H9 (cell line): ENCODE measurements around the gene ST3GAL6. TPM values are rescaled to one million over a fixed set of nuclear protein-coding genes. Genes with fewer than 3 reads are reported as not detected.

ENCODE experiments used
- DNase-seq: peaks from one replicate; pipeline ENCODE4 v3.0.0-alpha.2; 2017
- H2AFZ ChIP-seq: one replicate; pipeline ENCODE4 v1.6.1; 2013; ENCODE audit warnings: mild to moderate bottlenecking, low read length, control low read depth, moderate library complexity
- H2AK5ac ChIP-seq: 2 replicates; pipeline ENCODE4 v1.6.1; 2013; ENCODE audit warnings: low read length, control low read depth, mixed read lengths; ENCODE audit not compliant: insufficient read length
- H2BK120ac ChIP-seq: one replicate; pipeline ENCODE4 v1.6.1; 2013; ENCODE audit warnings: low read depth, mild to moderate bottlenecking, low read length, control low read depth, inconsistent platforms; ENCODE audit not compliant: poor library complexity, severe bottlenecking
- H2BK12ac ChIP-seq: 2 replicates; pipeline ENCODE4 v1.6.1; 2013; ENCODE audit warnings: low read length, control low read depth, mixed read lengths, low read depth; ENCODE audit not compliant: insufficient read length
- H2BK15ac ChIP-seq: 2 replicates; pipeline ENCODE4 v1.6.1; 2013; ENCODE audit warnings: low read depth, low read length, control low read depth
- H2BK20ac ChIP-seq: one replicate; pipeline ENCODE4 v1.6.1; 2013; ENCODE audit warnings: low read depth, mild to moderate bottlenecking, low read length, control low read depth, inconsistent platforms; ENCODE audit not compliant: poor library complexity, severe bottlenecking
- H2BK5ac ChIP-seq: 2 replicates; pipeline ENCODE4 v1.6.1; 2013; ENCODE audit warnings: low read length, control low read depth, mixed read lengths; ENCODE audit not compliant: insufficient read length
- H3K14ac ChIP-seq: 2 replicates; pipeline ENCODE4 v1.6.1; 2013; ENCODE audit warnings: low read length, control low read depth; ENCODE audit not compliant: insufficient read depth
- H3K18ac ChIP-seq: 2 replicates; pipeline ENCODE4 v1.6.1; 2013; ENCODE audit warnings: low read depth, mild to moderate bottlenecking, mixed read lengths, low read length, control low read depth; ENCODE audit not compliant: insufficient read length
- H3K23ac ChIP-seq: 2 replicates; pipeline ENCODE4 v1.6.1; 2013; ENCODE audit warnings: low read length, control low read depth, mixed read lengths, low read depth; ENCODE audit not compliant: insufficient read length
- H3K23me2 ChIP-seq: 2 replicates; pipeline ENCODE4 v1.6.1; 2013; ENCODE audit warnings: low read depth, mild to moderate bottlenecking, mixed read lengths, low read length, control low read depth; ENCODE audit not compliant: insufficient read length, poor library complexity, severe bottlenecking
- H3K27ac ChIP-seq: 2 replicates; pipeline ENCODE4 v1.5.1; 2013; ENCODE audit warnings: low read length, control low read depth, mixed read lengths, low read depth; ENCODE audit not compliant: insufficient read length
- H3K27me3 ChIP-seq: 2 replicates; pipeline ENCODE4 v1.6.1; 2013; ENCODE audit warnings: low read length, control low read depth, inconsistent platforms; ENCODE audit not compliant: insufficient read depth
- H3K4ac ChIP-seq: 2 replicates; pipeline ENCODE4 v1.6.1; 2013; ENCODE audit warnings: low read depth, mild to moderate bottlenecking, control low read depth, inconsistent platforms, low read length, moderate library complexity
- H3K4me1 ChIP-seq: 2 replicates; pipeline ENCODE4 v1.6.1; 2013; ENCODE audit warnings: low read length, control low read depth, inconsistent platforms; ENCODE audit not compliant: insufficient read depth
- H3K4me2 ChIP-seq: 2 replicates; pipeline ENCODE4 v1.6.1; 2013; ENCODE audit warnings: low read length, control low read depth, mixed read lengths; ENCODE audit not compliant: insufficient read length, insufficient read depth
- H3K56ac ChIP-seq: 2 replicates; pipeline ENCODE4 v1.6.1; 2013; ENCODE audit warnings: low read depth, mild to moderate bottlenecking, mixed read lengths, low read length, control low read depth; ENCODE audit not compliant: insufficient read length
- H3K79me1 ChIP-seq: 2 replicates; pipeline ENCODE4 v1.6.1; 2013; ENCODE audit warnings: low read depth, mild to moderate bottlenecking, moderate library complexity, low read length, control low read depth, inconsistent platforms; ENCODE audit not compliant: insufficient read depth, poor library complexity, severe bottlenecking
- H3K79me2 ChIP-seq: 2 replicates; pipeline ENCODE4 v1.6.1; 2013; ENCODE audit warnings: low read length, control low read depth, inconsistent platforms; ENCODE audit not compliant: insufficient read depth
- H3K9ac ChIP-seq: 2 replicates; pipeline ENCODE4 v1.6.1; 2013; ENCODE audit warnings: low read length, control low read depth, mixed read lengths; ENCODE audit not compliant: insufficient read length; ENCODE audit errors: extremely low read depth
- H3K9me3 ChIP-seq: one replicate; pipeline ENCODE4 v1.6.1; 2013; ENCODE audit warnings: low read depth, low read length, inconsistent platforms; ENCODE audit not compliant: control insufficient read depth
- H3T11ph ChIP-seq: one replicate; pipeline ENCODE4 v1.6.1; 2013; ENCODE audit warnings: mild to moderate bottlenecking, low read length, control low read depth, inconsistent platforms
- H4K20me1 ChIP-seq: one replicate; pipeline ENCODE4 v1.6.1; 2013; ENCODE audit not compliant: control insufficient read depth, insufficient read length, insufficient read depth
- H4K5ac ChIP-seq: 2 replicates; pipeline ENCODE4 v1.6.1; 2013; ENCODE audit warnings: low read depth, mild to moderate bottlenecking, mixed read lengths, low read length, control low read depth; ENCODE audit not compliant: insufficient read length
- H4K8ac ChIP-seq: replicated peaks from 2 replicates; pipeline ENCODE4 v1.6.1; 2013; ENCODE audit warnings: low read length, control low read depth, mixed read lengths, low read depth; ENCODE audit not compliant: insufficient read length
- H4K91ac ChIP-seq: 2 replicates; pipeline ENCODE4 v1.6.1; 2013; ENCODE audit warnings: low read depth, mild to moderate bottlenecking, moderate library complexity, mixed read lengths, low read length, control low read depth; ENCODE audit not compliant: insufficient read length
- H3K27ac Mint-ChIP-seq, 3 experiments: 2 replicates in 2 of 3; 3 replicates in 1 of 3; pipeline ENCODE4 v1.8.0; 2020 to 2021; ENCODE audit warnings: mixed read lengths in 3 of 3, mild to moderate bottlenecking in 1 of 3, moderate library complexity in 1 of 3
- H3K27me3 Mint-ChIP-seq: 2 replicates; pipeline ENCODE4 v1.8.0; 2021; ENCODE audit warnings: low read depth, mild to moderate bottlenecking, moderate library complexity, mixed read lengths
- H3K36me3 Mint-ChIP-seq, 3 experiments: 2 replicates in 2 of 3; 3 replicates in 1 of 3; pipeline ENCODE4 v1.8.0; 2020 to 2021; ENCODE audit warnings: low read depth in 3 of 3, mixed read lengths in 3 of 3; ENCODE audit not compliant: insufficient read depth in 1 of 3
- H3K4me1 Mint-ChIP-seq, 2 experiments: 2 replicates each; pipeline ENCODE4 v1.8.0; 2020; ENCODE audit warnings: mixed read lengths in 2 of 2
- H3K4me3 Mint-ChIP-seq, 2 experiments: 2 replicates in 1 of 2; 3 replicates in 1 of 2; pipeline ENCODE4 v1.8.0; 2020 to 2021; ENCODE audit warnings: mild to moderate bottlenecking in 2 of 2, mixed read lengths in 2 of 2, moderate library complexity in 1 of 2
- H3K9me3 Mint-ChIP-seq, 2 experiments: 2 replicates in 1 of 2; 3 replicates in 1 of 2; pipeline ENCODE4 v1.8.0; 2020; ENCODE audit warnings: mild to moderate bottlenecking in 2 of 2, mixed read lengths in 2 of 2, moderate library complexity in 1 of 2
- WGBS: extraction: QIAGEN DNeasy Blood & Tissue Kit; methylation state at CpG from one replicate; pipeline ENCODE4 v1.1.7; 2013; ENCODE audit warnings: missing lambda C conversion rate, low lambda C conversion rate, mixed read lengths; ENCODE audit not compliant: insufficient read length; ENCODE audit errors: extremely low coverage; 5-methylcytosine and 5-hydroxymethylcytosine counted together
- long read RNA-seq: library from polyadenylated mRNA; unstranded; transcript quantifications from one replicate; pipeline ENCODE4 v2.0.0, GENCODE V29; 2020
- total RNA-seq: library from RNA; stranded (reverse); gene quantifications from 2 replicates; pipeline ENCODE4 v1.2.1, GENCODE V29; 2021
- TF ChIP-seq, protein P1 (sequence below): fragments of 200-600 bp; sonication (generic); conservative IDR thresholded peaks from 3 replicates; pipeline ENCODE4 v1.8.0; 2021; ENCODE audit warnings: antibody characterized with exemption, mild to moderate bottlenecking

Gene ST3GAL6, protein sequence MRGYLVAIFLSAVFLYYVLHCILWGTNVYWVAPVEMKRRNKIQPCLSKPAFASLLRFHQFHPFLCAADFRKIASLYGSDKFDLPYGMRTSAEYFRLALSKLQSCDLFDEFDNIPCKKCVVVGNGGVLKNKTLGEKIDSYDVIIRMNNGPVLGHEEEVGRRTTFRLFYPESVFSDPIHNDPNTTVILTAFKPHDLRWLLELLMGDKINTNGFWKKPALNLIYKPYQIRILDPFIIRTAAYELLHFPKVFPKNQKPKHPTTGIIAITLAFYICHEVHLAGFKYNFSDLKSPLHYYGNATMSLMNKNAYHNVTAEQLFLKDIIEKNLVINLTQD
- 4.7 and 6.4 TPM in 2 replicates for total RNA-seq
- long read RNA-seq, partial matches to known transcripts = 0 of 15 reads
- long read RNA-seq, other reads (novel, unspliced or antisense) = 9 of 15 reads

DNA sequence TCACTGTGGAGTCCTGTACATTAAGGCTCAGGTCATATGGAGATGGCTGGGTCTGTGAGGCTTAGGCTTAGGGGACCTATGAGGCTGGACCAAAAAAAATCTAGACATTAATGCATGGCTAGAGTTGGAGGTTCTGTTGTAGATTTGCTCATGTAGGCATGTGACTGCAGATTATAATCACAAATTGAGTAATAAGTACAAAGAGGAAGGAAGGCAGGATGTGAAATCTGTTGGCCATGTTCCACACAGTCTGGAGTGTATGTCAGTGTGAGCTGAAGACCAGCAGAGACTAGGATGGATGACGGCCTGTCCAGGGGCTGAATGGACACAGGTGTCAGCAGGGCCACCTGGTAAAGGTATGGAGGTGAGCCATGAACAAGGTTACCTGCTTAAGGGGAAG lies at the start of gene ST3GAL6:
TSS of gene ST3GAL6 (plus strand) at position 265 of the 400 bp plus-strand sequence. CDS start 5,101 bp downstream, outside the sequence.
- H2BK5ac ChIP-seq = no peak within 1 kb of the TSS
- no peak for DNase-seq
- no peak within 1 kb of the TSS for H3K9ac ChIP-seq
- no peaks in the 10 kb centered on the region for H3K27me3 ChIP-seq
- no CpG with 5 or more reads among the region's 1 CpG for WGBS
- H4K8ac ChIP-seq = no peak within 1 kb of the TSS
- H2BK15ac ChIP-seq = no peak within 1 kb of the TSS
- no peaks in the 10 kb centered on the region for H3K79me1 ChIP-seq
- no peak within 1 kb of the TSS for H3K56ac ChIP-seq
- no peak within 1 kb of the TSS for H4K5ac ChIP-seq
- H2AK5ac ChIP-seq = no peak within 1 kb of the TSS
- H3K4ac ChIP-seq = no peak within 1 kb of the TSS
- H3T11ph ChIP-seq = no peak within 1 kb of the TSS
- H3K18ac ChIP-seq = no peak within 1 kb of the TSS
- no peak within 1 kb of the TSS for H2AFZ ChIP-seq
- H2BK20ac ChIP-seq = no peak within 1 kb of the TSS
- Mint-ChIP-seq H3K27ac (peak within 1 kb of the TSS; percentile 19 to 60 (median 37); a peak in 3 of 7 replicates), H3K4me3 (no peak within 1 kb of the TSS), H3K9me3 (no peaks in the 10 kb centered on the region), H3K27me3 (no peaks in the 10 kb centered on the region), H3K36me3 (no peaks in the 10 kb centered on the region), H3K4me1 (peaks cover 22 to 44% of the 10 kb centered on the region in 2 experiments)
- H4K20me1 ChIP-seq = no peaks in the 10 kb centered on the region
- no peak within 1 kb of the TSS for H2BK120ac ChIP-seq
- H3K79me2 ChIP-seq = no peaks in the 10 kb centered on the region
- no peaks in the 10 kb centered on the region for H3K9me3 ChIP-seq
- no peaks in the 10 kb centered on the region for H3K23me2 ChIP-seq
- no peak within 1 kb of the TSS for H3K14ac ChIP-seq
- no peak within 1 kb of the TSS for H3K23ac ChIP-seq
- H3K4me1 ChIP-seq = no peaks in the 10 kb centered on the region
- no peak within 1 kb of the TSS for H2BK12ac ChIP-seq
- no peak within 1 kb of the TSS for H3K4me2 ChIP-seq
- H4K91ac ChIP-seq = no peak within 1 kb of the TSS
- TF ChIP-seq, protein P1, sequence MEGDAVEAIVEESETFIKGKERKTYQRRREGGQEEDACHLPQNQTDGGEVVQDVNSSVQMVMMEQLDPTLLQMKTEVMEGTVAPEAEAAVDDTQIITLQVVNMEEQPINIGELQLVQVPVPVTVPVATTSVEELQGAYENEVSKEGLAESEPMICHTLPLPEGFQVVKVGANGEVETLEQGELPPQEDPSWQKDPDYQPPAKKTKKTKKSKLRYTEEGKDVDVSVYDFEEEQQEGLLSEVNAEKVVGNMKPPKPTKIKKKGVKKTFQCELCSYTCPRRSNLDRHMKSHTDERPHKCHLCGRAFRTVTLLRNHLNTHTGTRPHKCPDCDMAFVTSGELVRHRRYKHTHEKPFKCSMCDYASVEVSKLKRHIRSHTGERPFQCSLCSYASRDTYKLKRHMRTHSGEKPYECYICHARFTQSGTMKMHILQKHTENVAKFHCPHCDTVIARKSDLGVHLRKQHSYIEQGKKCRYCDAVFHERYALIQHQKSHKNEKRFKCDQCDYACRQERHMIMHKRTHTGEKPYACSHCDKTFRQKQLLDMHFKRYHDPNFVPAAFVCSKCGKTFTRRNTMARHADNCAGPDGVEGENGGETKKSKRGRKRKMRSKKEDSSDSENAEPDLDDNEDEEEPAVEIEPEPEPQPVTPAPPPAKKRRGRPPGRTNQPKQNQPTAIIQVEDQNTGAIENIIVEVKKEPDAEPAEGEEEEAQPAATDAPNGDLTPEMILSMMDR = no peak
- no peak within 1 kb of the TSS for H3K27ac ChIP-seq
